HS-27A (cell line): ENCODE data around the gene PHLDB3.
"Not testable (repeated sequence)": the region's sequence is repeated elsewhere in the genome, so short reads cannot be mapped to it uniquely, and the experiment has no call there.

Experiments
- DNase-seq: peaks from one replicate; pipeline ENCODE4 v3.0.0-alpha.2; 2012; ENCODE audit warnings: low read depth, missing footprints

PHLDB3 gene

GRCh38 chr19:43467276-43467675 lies 37.3 kb downstream of the PHLDB3 start:
- no peak for DNase-seq

GRCh38 chr19:43466793-43467192 lies 37.8 kb downstream of the PHLDB3 start:
- no peak for DNase-seq

- DNase-seq = no peak
These were observed 39.0 kb downstream of the PHLDB3 start, which contains the start of gene LYPD3 for GRCh38 chr19:43465468-43466120. TSS of gene LYPD3 (minus strand) at chr19:43465608. CDS start at chr19:43465571, 37 bp downstream.

GRCh38 chr19:43464134-43464775 lies 40.3 kb downstream of the PHLDB3 start:
- DNase-seq = no peak

GRCh38 chr19:43463381-43464133 lies 41.0 kb downstream of the PHLDB3 start:
- DNase-seq = peak; percentile 82

GRCh38 chr19:43462785-43463380 lies 41.7 kb downstream of the PHLDB3 start:
- no peak for DNase-seq

- DNase-seq = no peak
These were observed 42.2 kb downstream of the PHLDB3 start for GRCh38 chr19:43462383-43462782.

GRCh38 chr19:43461303-43461702 lies 43.2 kb downstream of the PHLDB3 start:
- DNase-seq = no peak

- no peak for DNase-seq
These were observed 44.1 kb downstream of the PHLDB3 start for GRCh38 chr19:43460362-43461016.

- DNase-seq = no peak
These were observed 46.7 kb downstream of the PHLDB3 start for GRCh38 chr19:43457809-43458208.

GRCh38 chr19:43455321-43456113 lies 49.0 kb downstream of the PHLDB3 start:
- no peak for DNase-seq

- DNase-seq = no peak
These were observed 50.5 kb downstream of the PHLDB3 start for GRCh38 chr19:43454031-43454430.

- no peak for DNase-seq
These were observed 52.0 kb downstream of the PHLDB3 start for GRCh38 chr19:43452582-43452981.

GRCh38 chr19:43450545-43450997 lies 54.0 kb downstream of the PHLDB3 start:
- DNase-seq = no peak

- no peak for DNase-seq
These were observed 56.9 kb downstream of the PHLDB3 start for GRCh38 chr19:43447655-43448054.

GRCh38 chr19:43446746-43447489 lies 57.6 kb downstream of the PHLDB3 start:
- peak; percentile 51 for DNase-seq

GRCh38 chr19:43445426-43445825 lies 59.1 kb downstream of the PHLDB3 start:
- DNase-seq = no peak

GRCh38 chr19:43444531-43445287 lies 59.8 kb downstream of the PHLDB3 start:
- DNase-seq = no peak

- DNase-seq = not testable (repeated sequence)
These were observed 60.5 kb downstream of the PHLDB3 start for GRCh38 chr19:43444091-43444490.

- no peak for DNase-seq
These were observed 62.8 kb downstream of the PHLDB3 start for GRCh38 chr19:43441716-43442115.
